Liver (tissue), 9 donors: ENCODE results near the gene TIPRL. TPM values are rescaled to one million over a fixed set of nuclear protein-coding genes. Genes with fewer than 3 reads are reported as not detected.

ENCODE experiments used
- DNase-seq: peaks from one replicate; pipeline ENCODE4 v3.0.0-alpha.2; 2017; ENCODE audit warnings: low spot score
- H3K27ac ChIP-seq, 2 donors: one replicate each; pipeline ENCODE4 v1.7.0; 2013; ENCODE audit warnings: inconsistent platforms in 2 of 2, low read length in 2 of 2, control low read depth in 1 of 2, low read depth in 1 of 2, mild to moderate bottlenecking in 1 of 2
- H3K27me3 ChIP-seq, 4 donors: one replicate each; pipeline versions ENCODE4 v1.6.1 to v1.7.0; 2013; ENCODE audit warnings: low read length in 3 of 4, inconsistent platforms in 1 of 4, mild to moderate bottlenecking in 1 of 4, moderate library complexity in 1 of 4; ENCODE audit not compliant: control insufficient read depth in 4 of 4, insufficient read depth in 4 of 4
- H3K36me3 ChIP-seq, 4 donors: one replicate each; pipeline versions ENCODE4 v1.6.1 to v1.7.0; 2013; ENCODE audit warnings: low read length in 3 of 4, mild to moderate bottlenecking in 3 of 4, low read depth in 1 of 4, moderate library complexity in 1 of 4; ENCODE audit not compliant: control insufficient read depth in 4 of 4, insufficient read depth in 3 of 4
- H3K4me1 ChIP-seq, 4 donors: one replicate each; pipeline versions ENCODE4 v1.6.1 to v1.7.0; 2013; ENCODE audit warnings: low read length in 3 of 4, mild to moderate bottlenecking in 3 of 4, moderate library complexity in 1 of 4; ENCODE audit not compliant: control insufficient read depth in 4 of 4, insufficient read depth in 4 of 4
- H3K4me3 ChIP-seq, 3 donors: one replicate each; pipeline versions ENCODE4 v1.6.1 to v1.7.0; 2013; ENCODE audit warnings: low read length in 3 of 3, control low read depth in 1 of 3, low read depth in 1 of 3, mild to moderate bottlenecking in 1 of 3
- H3K9ac ChIP-seq, 2 donors: one replicate each; pipeline ENCODE4 v1.7.0; 2013; ENCODE audit warnings: low read length in 2 of 2, mild to moderate bottlenecking in 2 of 2, moderate library complexity in 2 of 2, control low read depth in 1 of 2, low read depth in 1 of 2
- H3K9me3 ChIP-seq, 4 donors: one replicate each; pipeline versions ENCODE4 v1.6.1 to v1.7.0; 2013; ENCODE audit warnings: low read length in 3 of 4; ENCODE audit not compliant: control insufficient read depth in 4 of 4
- FOXA2 ChIP-seq: IDR thresholded peaks from 2 replicates; pipeline ENCODE4 v1.6.1; 2016; ENCODE audit warnings: antibody characterized with exemption
- HNF4A ChIP-seq, 2 donors: conservative IDR thresholded peaks; 2 replicates each; pipeline ENCODE4 v1.6.1; 2016; ENCODE audit warnings: antibody characterized with exemption in 2 of 2, mild to moderate bottlenecking in 2 of 2
- HNF4G ChIP-seq: IDR thresholded peaks from 2 replicates; pipeline ENCODE4 v1.6.1; 2016; ENCODE audit warnings: antibody characterized with exemption
- JUND ChIP-seq, 2 donors: IDR thresholded peaks; 2 replicates each; pipeline ENCODE4 v1.6.1; 2016; ENCODE audit warnings: antibody characterized with exemption in 2 of 2
- NR2F2 ChIP-seq: IDR thresholded peaks from 2 replicates; pipeline ENCODE4 v1.6.1; 2016; ENCODE audit warnings: antibody characterized with exemption
- RAD21 ChIP-seq, 2 donors: IDR thresholded peaks; 2 replicates each; pipeline ENCODE4 v1.6.1; 2016; ENCODE audit warnings: antibody characterized with exemption in 2 of 2, mild to moderate bottlenecking in 2 of 2
- SP1 ChIP-seq: IDR thresholded peaks from 2 replicates; pipeline ENCODE4 v1.6.1; 2018; ENCODE audit warnings: antibody characterized with exemption, mild to moderate bottlenecking
- TAF1 ChIP-seq: conservative IDR thresholded peaks from 2 replicates; pipeline ENCODE4 v1.6.1; 2016; ENCODE audit warnings: antibody characterized with exemption, mild to moderate bottlenecking
- WGBS: extraction: QIAGEN DNeasy Blood & Tissue Kit; methylation state at CpG from one replicate; pipeline ENCODE4 v1.1.7; 2013; 5-methylcytosine and 5-hydroxymethylcytosine counted together
- polyA plus RNA-seq, 2 donors: library from polyadenylated mRNA; stranded (reverse) in 1 of 2; unstranded in 1 of 2; fragments of 200-250 nt in 1 of 2; fragments of >200 nt in 1 of 2; fragmentation: Nextera tagmentation in 1 of 2; extraction: Ambion mirVana in 1 of 2; gene quantifications; one replicate each; pipeline versions ENCODE4 v1.2.1 to v1.2.3, GENCODE V29; 2013 to 2015
- total RNA-seq, 2 donors: library from RNA; depleted of rRNA; stranded (reverse); fragments of >200 nt; gene quantifications; one replicate each; pipeline ENCODE4 v1.2.3, GENCODE V29; 2014
- TF ChIP-seq, protein P1 (sequence below): IDR thresholded peaks from 2 replicates; pipeline ENCODE4 v1.6.1; 2016; ENCODE audit warnings: antibody characterized with exemption
- TF ChIP-seq, protein P2 (sequence below): IDR thresholded peaks from 2 replicates; pipeline ENCODE4 v1.6.1; 2016; ENCODE audit warnings: antibody characterized with exemption
- TF ChIP-seq, protein P3 (sequence below): IDR thresholded peaks from 2 replicates; pipeline ENCODE4 v1.6.1; 2016; ENCODE audit warnings: antibody characterized with exemption
- TF ChIP-seq, protein P4 (sequence below): fragments of 150-350 bp; IDR thresholded peaks from 2 replicates; pipeline ENCODE4 v1.5.1; 2017; ENCODE audit warnings: improper control_type of control experiment, low read depth, low read length; ENCODE audit not compliant: missing input control
- donor health status: healthy.
- donor health status: healthy.
- donor health status: healthy.
- donor health status: healthy.
- donor health status: healthy.

The TIPRL gene
- total and polyA plus RNA-seq, 4 donors = 11.2 to 20.0 (median 13.0) TPM

DNA sequence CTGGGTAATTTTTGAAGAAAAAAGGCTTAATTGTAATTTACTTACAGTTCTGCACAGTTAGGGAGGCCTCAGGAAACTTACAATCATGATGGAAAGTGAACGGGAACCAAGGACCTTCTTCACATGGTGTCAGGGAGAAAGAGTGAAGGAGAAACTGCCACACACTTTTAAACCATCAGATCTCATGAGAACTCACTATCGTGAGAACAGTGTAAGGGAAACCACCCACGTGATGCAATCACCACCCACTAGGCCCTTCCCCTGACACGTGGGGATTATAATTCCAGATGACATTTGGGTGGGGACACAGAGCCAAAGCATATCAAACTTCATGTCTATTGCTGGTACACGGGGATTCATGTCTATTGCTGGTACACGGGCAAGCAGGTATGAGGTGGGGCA is 41.7 kb downstream of the TIPRL start:
- Histone ChIP-seq H3K9me3 (no peaks in the 10 kb centered on the region), H3K27ac (no peak overlapping the region), H3K9ac (no peak overlapping the region), H3K4me1 (no peaks in the 10 kb centered on the region), H3K27me3 (no peaks in the 10 kb centered on the region), H3K36me3 (no peaks in the 10 kb centered on the region), H3K4me3 (no peak overlapping the region)
- WGBS = 77% methylated on average over 6 of the region's 6 CpGs
- no peak for DNase-seq
- no peak for TF ChIP-seq SP1
- TF ChIP-seq, protein P1, sequence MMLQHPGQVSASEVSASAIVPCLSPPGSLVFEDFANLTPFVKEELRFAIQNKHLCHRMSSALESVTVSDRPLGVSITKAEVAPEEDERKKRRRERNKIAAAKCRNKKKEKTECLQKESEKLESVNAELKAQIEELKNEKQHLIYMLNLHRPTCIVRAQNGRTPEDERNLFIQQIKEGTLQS = no peak
- no peak for TF ChIP-seq FOXA2
- TF ChIP-seq, protein P2, sequence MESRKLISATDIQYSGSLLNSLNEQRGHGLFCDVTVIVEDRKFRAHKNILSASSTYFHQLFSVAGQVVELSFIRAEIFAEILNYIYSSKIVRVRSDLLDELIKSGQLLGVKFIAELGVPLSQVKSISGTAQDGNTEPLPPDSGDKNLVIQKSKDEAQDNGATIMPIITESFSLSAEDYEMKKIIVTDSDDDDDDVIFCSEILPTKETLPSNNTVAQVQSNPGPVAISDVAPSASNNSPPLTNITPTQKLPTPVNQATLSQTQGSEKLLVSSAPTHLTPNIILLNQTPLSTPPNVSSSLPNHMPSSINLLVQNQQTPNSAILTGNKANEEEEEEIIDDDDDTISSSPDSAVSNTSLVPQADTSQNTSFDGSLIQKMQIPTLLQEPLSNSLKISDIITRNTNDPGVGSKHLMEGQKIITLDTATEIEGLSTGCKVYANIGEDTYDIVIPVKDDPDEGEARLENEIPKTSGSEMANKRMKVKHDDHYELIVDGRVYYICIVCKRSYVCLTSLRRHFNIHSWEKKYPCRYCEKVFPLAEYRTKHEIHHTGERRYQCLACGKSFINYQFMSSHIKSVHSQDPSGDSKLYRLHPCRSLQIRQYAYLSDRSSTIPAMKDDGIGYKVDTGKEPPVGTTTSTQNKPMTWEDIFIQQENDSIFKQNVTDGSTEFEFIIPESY = no peak
- no peak for TF ChIP-seq TAF1
- no peak for TF ChIP-seq RAD21 (IDR thresholded peaks at IDR 0.05)
- TF ChIP-seq NR2F2 = no peak
- TF ChIP-seq, protein P3, sequence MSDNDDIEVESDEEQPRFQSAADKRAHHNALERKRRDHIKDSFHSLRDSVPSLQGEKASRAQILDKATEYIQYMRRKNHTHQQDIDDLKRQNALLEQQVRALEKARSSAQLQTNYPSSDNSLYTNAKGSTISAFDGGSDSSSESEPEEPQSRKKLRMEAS = no peak
- TF ChIP-seq HNF4G = no peak
- no peak for TF ChIP-seq HNF4A (conservative IDR thresholded peaks at IDR 0.05)
- TF ChIP-seq, protein P4, sequence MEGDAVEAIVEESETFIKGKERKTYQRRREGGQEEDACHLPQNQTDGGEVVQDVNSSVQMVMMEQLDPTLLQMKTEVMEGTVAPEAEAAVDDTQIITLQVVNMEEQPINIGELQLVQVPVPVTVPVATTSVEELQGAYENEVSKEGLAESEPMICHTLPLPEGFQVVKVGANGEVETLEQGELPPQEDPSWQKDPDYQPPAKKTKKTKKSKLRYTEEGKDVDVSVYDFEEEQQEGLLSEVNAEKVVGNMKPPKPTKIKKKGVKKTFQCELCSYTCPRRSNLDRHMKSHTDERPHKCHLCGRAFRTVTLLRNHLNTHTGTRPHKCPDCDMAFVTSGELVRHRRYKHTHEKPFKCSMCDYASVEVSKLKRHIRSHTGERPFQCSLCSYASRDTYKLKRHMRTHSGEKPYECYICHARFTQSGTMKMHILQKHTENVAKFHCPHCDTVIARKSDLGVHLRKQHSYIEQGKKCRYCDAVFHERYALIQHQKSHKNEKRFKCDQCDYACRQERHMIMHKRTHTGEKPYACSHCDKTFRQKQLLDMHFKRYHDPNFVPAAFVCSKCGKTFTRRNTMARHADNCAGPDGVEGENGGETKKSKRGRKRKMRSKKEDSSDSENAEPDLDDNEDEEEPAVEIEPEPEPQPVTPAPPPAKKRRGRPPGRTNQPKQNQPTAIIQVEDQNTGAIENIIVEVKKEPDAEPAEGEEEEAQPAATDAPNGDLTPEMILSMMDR = no peak

DNA sequence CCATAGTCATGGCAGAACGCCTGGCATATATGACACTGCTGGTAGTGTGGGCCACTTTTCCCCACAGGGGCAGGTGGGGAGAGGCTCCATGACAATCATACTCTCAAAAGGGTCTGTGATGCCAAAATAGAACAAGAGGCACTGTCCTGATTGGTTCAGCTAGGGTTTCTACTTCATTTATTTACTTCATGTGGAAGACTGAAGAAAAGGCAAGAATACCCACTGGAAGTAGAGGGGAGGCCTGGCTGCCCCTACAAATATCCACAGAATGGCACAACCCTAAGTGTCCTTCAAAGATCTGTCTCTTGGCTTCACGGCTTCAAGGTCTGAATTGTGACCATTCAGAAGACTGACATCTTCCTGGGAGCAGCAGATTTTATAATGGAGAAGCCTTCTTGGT is 42.5 kb downstream of the TIPRL start:
- H3K9me3 ChIP-seq = no peaks in the 10 kb centered on the region
- 92% methylated on average over 2 of the region's 2 CpGs for WGBS
- H3K9ac ChIP-seq = no peak overlapping the region
- H3K4me3 ChIP-seq = no peak overlapping the region
- no peaks in the 10 kb centered on the region for H3K4me1 ChIP-seq
- no peak for DNase-seq
- no peaks in the 10 kb centered on the region for H3K36me3 ChIP-seq
- TF ChIP-seq JUND (IDR thresholded peaks at IDR 0.05) (no peak), RAD21 (IDR thresholded peaks at IDR 0.05) (no peak), SP1 (no peak), HNF4G (no peak)
- TF ChIP-seq, protein P2 = no peak
- no peak overlapping the region for H3K27ac ChIP-seq
- no peaks in the 10 kb centered on the region for H3K27me3 ChIP-seq

DNA sequence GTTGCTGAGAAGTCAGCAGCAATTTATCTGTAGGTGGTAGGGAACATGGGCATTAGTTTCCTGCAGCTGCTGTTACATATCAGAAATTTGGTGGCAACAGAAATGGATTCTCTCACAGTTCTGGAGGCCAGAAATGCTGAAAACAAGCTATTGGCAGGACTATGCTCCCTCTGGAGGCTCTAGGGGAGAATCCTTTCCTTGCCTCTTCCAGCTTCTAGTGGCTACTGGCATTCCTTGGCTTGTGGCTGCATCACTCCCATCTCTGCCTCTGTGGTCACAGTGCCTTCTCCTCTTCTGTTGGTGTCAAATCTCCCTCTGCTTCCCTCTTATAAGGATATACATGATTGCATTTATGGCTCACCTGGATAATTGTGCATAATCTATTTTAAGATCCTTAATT is 44.5 kb downstream of the TIPRL start:
- Histone ChIP-seq H3K27me3 (no peaks in the 10 kb centered on the region), H3K9me3 (no peaks in the 10 kb centered on the region), H3K4me1 (peaks cover 2 to 15% (median 11%) of the 10 kb centered on the region in 4 donors), H3K27ac (no peak overlapping the region), H3K4me3 (no peak overlapping the region), H3K9ac (no peak overlapping the region), H3K36me3 (no peaks in the 10 kb centered on the region)
- DNase-seq = no peak
- no peak for TF ChIP-seq JUND (IDR thresholded peaks at IDR 0.05)
- TF ChIP-seq, protein P1 = no peak
- TF ChIP-seq RAD21 (IDR thresholded peaks at IDR 0.05) = no peak
